ENCODE data around the gene KCNK6. TPM values are rescaled to one million over a fixed set of nuclear protein-coding genes. Genes with fewer than 3 reads are reported as not detected.

The KCNK6 gene
- total and polyA plus RNA-seq, 2 donors (not counting 3 experiments of a cell fraction or from before 2014, with no cell fraction given) = 7.4 to 11.3 TPM

- Histone ChIP-seq H3K9me3 (replicated peaks; ENCODE audit: control insufficient read depth, insufficient read depth, low read length) (no peaks in the 10 kb centered on the region), H3K79me2 (ENCODE audit: control insufficient read depth, insufficient read depth, low read length) (peaks cover 3% of the 10 kb centered on the region), H3K9me1 (replicated peaks; ENCODE audit: control insufficient read depth, extremely low read depth, insufficient read depth, low read length) (no peaks in the 10 kb centered on the region), H2AFZ (ENCODE audit: low read depth, low read length) (no peak overlapping the region), H3K4me2 (ENCODE audit: insufficient read depth, low read length) (no peak overlapping the region), H3K36me3 (ENCODE audit: control insufficient read depth in 2 of 2, extremely low read depth in 1 of 2, insufficient read depth in 2 of 2, low read length in 2 of 2) (peaks cover 0 to 10% of the 10 kb centered on the region in 2 experiments), H3K27me3 (ENCODE audit: control insufficient read depth in 2 of 2, insufficient read depth in 2 of 2, low read length in 2 of 2) (no peaks in the 10 kb centered on the region), H3K27ac (ENCODE audit: insufficient read depth, low read depth, low read length) (no peak overlapping the region), H3K4me3 (replicated peaks in 1 of 3; ENCODE audit: insufficient read depth in 1 of 3, low read depth in 1 of 3, low read length in 3 of 3) (no peak overlapping the region), H3K9ac (replicated peaks; ENCODE audit: extremely low read depth, insufficient read depth, low read length) (no peak overlapping the region), H3K4me1 (ENCODE audit: control insufficient read depth, extremely low read depth, insufficient read depth, low read length) (peaks cover 8% of the 10 kb centered on the region), H4K20me1 (replicated peaks; ENCODE audit: control insufficient read depth, extremely low read depth, insufficient read depth, low read length) (no peaks in the 10 kb centered on the region)
- TF ChIP-seq, protein P1, sequence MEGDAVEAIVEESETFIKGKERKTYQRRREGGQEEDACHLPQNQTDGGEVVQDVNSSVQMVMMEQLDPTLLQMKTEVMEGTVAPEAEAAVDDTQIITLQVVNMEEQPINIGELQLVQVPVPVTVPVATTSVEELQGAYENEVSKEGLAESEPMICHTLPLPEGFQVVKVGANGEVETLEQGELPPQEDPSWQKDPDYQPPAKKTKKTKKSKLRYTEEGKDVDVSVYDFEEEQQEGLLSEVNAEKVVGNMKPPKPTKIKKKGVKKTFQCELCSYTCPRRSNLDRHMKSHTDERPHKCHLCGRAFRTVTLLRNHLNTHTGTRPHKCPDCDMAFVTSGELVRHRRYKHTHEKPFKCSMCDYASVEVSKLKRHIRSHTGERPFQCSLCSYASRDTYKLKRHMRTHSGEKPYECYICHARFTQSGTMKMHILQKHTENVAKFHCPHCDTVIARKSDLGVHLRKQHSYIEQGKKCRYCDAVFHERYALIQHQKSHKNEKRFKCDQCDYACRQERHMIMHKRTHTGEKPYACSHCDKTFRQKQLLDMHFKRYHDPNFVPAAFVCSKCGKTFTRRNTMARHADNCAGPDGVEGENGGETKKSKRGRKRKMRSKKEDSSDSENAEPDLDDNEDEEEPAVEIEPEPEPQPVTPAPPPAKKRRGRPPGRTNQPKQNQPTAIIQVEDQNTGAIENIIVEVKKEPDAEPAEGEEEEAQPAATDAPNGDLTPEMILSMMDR (IDR thresholded peaks at IDR 0.05; ENCODE audit: extremely low read depth in 1 of 2, insufficient read depth in 1 of 2, low read depth in 1 of 2, low read length in 2 of 2) = no peak
- TF ChIP-seq POLR2A (IDR thresholded peaks at IDR 0.05; ENCODE audit: low read depth, low read length) (no peak), GATA2 (IDR thresholded peaks at IDR 0.05; ENCODE audit: insufficient read depth, insufficient read length, low read depth, low read length) (no peak), MYC (IDR thresholded peaks at IDR 0.05; ENCODE audit: low read depth, low read length) (no peak), FOS (IDR thresholded peaks at IDR 0.05; ENCODE audit: borderline replicate concordance, insufficient read depth, low read length) (no peak), JUN (IDR thresholded peaks at IDR 0.05; ENCODE audit: borderline replicate concordance, insufficient read depth, insufficient read length, low read depth) (no peak), EZH2 (IDR thresholded peaks at IDR 0.05; ENCODE audit: borderline replicate concordance, low read depth, low read length, severe bottlenecking) (no peak), POLR2AphosphoS5 (IDR thresholded peaks at IDR 0.05; ENCODE audit: insufficient read depth, low read depth, low read length) (no peak)
- TF ChIP-seq, protein P2, sequence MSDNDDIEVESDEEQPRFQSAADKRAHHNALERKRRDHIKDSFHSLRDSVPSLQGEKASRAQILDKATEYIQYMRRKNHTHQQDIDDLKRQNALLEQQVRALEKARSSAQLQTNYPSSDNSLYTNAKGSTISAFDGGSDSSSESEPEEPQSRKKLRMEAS (IDR thresholded peaks at IDR 0.05; ENCODE audit: insufficient read depth, insufficient read length) = no peak
- ChIA-PET CTCF (no interaction called here), POLR2A (no interaction called here)
- intact Hi-C loops (cut with micrococcal nuclease) = no loop called here
- dilution Hi-C loops (cut with MboI; ENCODE audit: extremely low pct_ligation_motif_present, low sequenced_read_pairs) = no loop called here
- BruUV-seq (replicated peaks) = no TSS peak
- no peak for FAIRE-seq
- no peak for DNase-seq (ENCODE audit: low read depth, low spot score)
Measured at GRCh38 chr19:38308926-38309614, 10.6 kb upstream of the KCNK6 start.
